ENCODE measurements around the gene MOXD1. TPM values are rescaled to one million over a fixed set of nuclear protein-coding genes. Genes with fewer than 3 reads are reported as not detected.

Gene MOXD1
- total and polyA plus RNA-seq, 7 experiments from 2014 or later: not detected

DNA sequence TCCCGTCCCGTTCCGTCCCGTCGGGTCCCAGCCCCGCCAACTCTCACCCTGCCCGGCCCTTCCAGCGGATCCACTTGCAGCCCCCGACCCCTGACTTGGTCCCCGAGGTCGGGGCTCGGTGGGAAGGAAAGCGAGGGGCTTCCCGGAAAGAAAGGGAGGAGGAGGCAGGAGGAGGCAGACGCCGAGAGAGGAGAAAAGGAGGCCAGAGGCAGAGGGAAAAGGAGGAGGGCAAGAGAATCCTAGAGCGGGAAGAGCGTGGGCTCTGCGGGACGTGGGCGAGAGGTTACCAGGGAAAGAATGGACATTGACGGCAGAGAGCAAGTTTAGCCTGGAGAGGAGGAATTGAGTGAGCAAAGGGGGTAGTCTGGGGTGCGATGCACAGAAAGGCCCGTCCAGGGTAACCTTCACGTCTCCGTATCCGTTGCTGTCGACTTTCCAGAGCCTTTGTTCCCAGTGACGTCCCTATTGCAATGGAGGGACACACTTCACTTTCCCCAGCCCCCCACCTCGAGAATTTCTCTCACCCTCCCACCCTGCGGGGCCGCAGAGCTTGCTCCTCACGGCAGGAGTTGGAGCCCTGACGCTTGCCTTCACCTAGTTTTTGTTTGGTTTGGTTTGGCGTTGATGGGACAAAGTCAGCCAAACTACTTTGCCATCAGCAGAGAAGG lies 477 bp upstream of the MOXD1 start:
- H3K9me3 Mint-ChIP-seq: peaks cover 0 to 6% (median 0%) of the 10 kb centered on the region in 11 donors
- DNase-seq (no peak), ATAC-seq (no peak)
- Histone ChIP-seq H3K27me3 (ENCODE audit: control insufficient read depth in 2 of 2, insufficient read depth in 2 of 2, low read length in 2 of 2) (peaks cover 4% of the 10 kb centered on the region in 2 donors), H3K9me3 (ENCODE audit: control insufficient read depth in 2 of 3, low read length in 3 of 3) (no peaks in the 10 kb centered on the region), H3K36me3 (ENCODE audit: control insufficient read depth in 2 of 3, insufficient read depth in 3 of 3, low read length in 3 of 3) (no peaks in the 10 kb centered on the region), H3K4me1 (ENCODE audit: control insufficient read depth in 2 of 2, insufficient read depth in 2 of 2, low read length in 2 of 2) (no peaks in the 10 kb centered on the region), H3K4me3 (ENCODE audit: low read length) (no peak overlapping the region), H3K27ac (ENCODE audit: low read depth, low read length) (no peak overlapping the region)
- POLR2A ChIA-PET: no interaction called here
- H3K27ac Mint-ChIP-seq: no peak overlapping the region
- H3K4me1 Mint-ChIP-seq: peaks cover 0 to 22% (median 15%) of the 10 kb centered on the region in 7 donors
- H3K27me3 Mint-ChIP-seq: peaks cover 55 to 83% (median 72%) of the 10 kb centered on the region in 5 donors
- H3K36me3 Mint-ChIP-seq: peaks cover 0 to 4% (median 0%) of the 10 kb centered on the region in 5 donors
- intact Hi-C loops (cut with micrococcal nuclease): no loop called here
- peak overlapping the region; percentile 17 to 63 (median 36) for H3K4me3 Mint-ChIP-seq
- CTCF ChIA-PET: no interaction called here

- H3K27me3 Mint-ChIP-seq: peaks cover 63 to 83% (median 70%) of the 10 kb centered on the region in 5 donors
- ChIA-PET CTCF (no interaction called here), POLR2A (no interaction called here)
Measured at GRCh38 chr6:132400555-132400882, 756 bp downstream of the MOXD1 start.

GRCh38 chr6:132399376-132400074 lies 1.8 kb downstream of the MOXD1 start:
- H3K27ac ChIP-seq (ENCODE audit: low read depth, low read length): no peak overlapping the region
- Mint-ChIP-seq H3K36me3 (peaks cover 0 to 4% (median 0%) of the 10 kb centered on the region in 5 donors), H3K27me3 (peaks cover 63 to 82% (median 79%) of the 10 kb centered on the region in 5 donors), H3K4me1 (peaks cover 0 to 22% (median 15%) of the 10 kb centered on the region in 7 donors), H3K27ac (no peak overlapping the region), H3K9me3 (peaks cover 0 to 26% (median 15%) of the 10 kb centered on the region in 11 donors), H3K4me3 (peak overlapping the region in 3 of 10 donors; percentile 21 to 53 (median 35))
- H3K27me3 ChIP-seq (ENCODE audit: control insufficient read depth in 2 of 2, insufficient read depth in 2 of 2, low read length in 2 of 2): peaks cover 4% of the 10 kb centered on the region in 2 donors
- intact Hi-C loops (cut with micrococcal nuclease): no loop called here
- no peaks in the 10 kb centered on the region for H3K36me3 ChIP-seq (ENCODE audit: control insufficient read depth in 2 of 3, insufficient read depth in 3 of 3, low read length in 3 of 3)
- H3K9me3 ChIP-seq (ENCODE audit: control insufficient read depth in 2 of 3, low read length in 3 of 3): peaks cover 0 to 8% (median 0%) of the 10 kb centered on the region in 3 experiments
- POLR2A ChIA-PET: no interaction called here
- H3K4me1 ChIP-seq (ENCODE audit: control insufficient read depth in 2 of 2, insufficient read depth in 2 of 2, low read length in 2 of 2): no peaks in the 10 kb centered on the region
- no peak overlapping the region for H3K4me3 ChIP-seq (ENCODE audit: low read length)
- DNase-seq (no peak), ATAC-seq (no peak)
- CTCF ChIA-PET: no interaction called here

More at GRCh38 chr6:132400555-132400882, 756 bp downstream of the MOXD1 start:
- no peak overlapping the region for H3K27ac ChIP-seq (ENCODE audit: low read depth, low read length)
- Mint-ChIP-seq H3K4me1 (peaks cover 0 to 22% (median 15%) of the 10 kb centered on the region in 7 donors), H3K27ac (no peak overlapping the region), H3K9me3 (peaks cover 0 to 16% (median 5%) of the 10 kb centered on the region in 11 donors), H3K36me3 (peaks cover 0 to 4% (median 0%) of the 10 kb centered on the region in 5 donors), H3K4me3 (peak overlapping the region in 8 of 10 donors; percentile 19 to 70 (median 52))
- no peaks in the 10 kb centered on the region for H3K9me3 ChIP-seq (ENCODE audit: control insufficient read depth in 2 of 3, low read length in 3 of 3)
- peaks cover 4% of the 10 kb centered on the region in 2 donors for H3K27me3 ChIP-seq (ENCODE audit: control insufficient read depth in 2 of 2, insufficient read depth in 2 of 2, low read length in 2 of 2)
- ATAC-seq (no peak), DNase-seq (no peak)
- no peaks in the 10 kb centered on the region for H3K36me3 ChIP-seq (ENCODE audit: control insufficient read depth in 2 of 3, insufficient read depth in 3 of 3, low read length in 3 of 3)
- intact Hi-C loops (cut with micrococcal nuclease): no loop called here
- no peak overlapping the region for H3K4me3 ChIP-seq (ENCODE audit: low read length)
- H3K4me1 ChIP-seq (ENCODE audit: control insufficient read depth in 2 of 2, insufficient read depth in 2 of 2, low read length in 2 of 2): no peaks in the 10 kb centered on the region

DNA sequence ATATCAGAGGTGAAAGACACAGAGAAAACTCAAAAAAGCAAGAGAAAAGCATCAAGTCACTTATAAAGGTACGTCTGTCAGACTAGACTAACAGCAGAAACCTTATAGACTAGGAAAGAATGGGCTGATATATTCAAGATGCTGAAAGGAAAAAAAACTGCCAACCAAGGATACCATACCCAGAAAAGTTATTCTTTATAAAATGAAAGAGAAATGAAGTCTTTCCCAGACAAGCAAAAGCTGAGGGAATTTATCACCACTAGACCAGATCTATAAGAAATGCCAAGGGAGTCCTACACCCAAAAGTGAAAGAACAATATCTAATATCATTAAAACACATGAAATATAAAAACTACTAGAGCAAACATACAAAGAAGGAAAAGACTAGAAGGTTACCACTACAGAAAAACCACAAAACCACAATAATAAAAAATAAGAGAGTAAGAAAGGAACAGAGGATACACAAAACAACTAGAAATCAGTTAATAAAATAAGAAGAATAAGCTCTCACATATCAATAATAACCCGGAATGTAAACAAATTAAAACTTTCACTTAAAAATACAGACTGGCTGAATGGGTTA lies 6.2 kb downstream of the MOXD1 start:
- POLR2A ChIA-PET: no interaction called here
- Histone ChIP-seq H3K27ac (ENCODE audit: low read depth, low read length) (no peak overlapping the region), H3K27me3 (ENCODE audit: control insufficient read depth in 2 of 2, insufficient read depth in 2 of 2, low read length in 2 of 2) (no peaks in the 10 kb centered on the region), H3K9me3 (ENCODE audit: control insufficient read depth in 2 of 3, low read length in 3 of 3) (peaks cover 0 to 8% (median 0%) of the 10 kb centered on the region in 3 experiments), H3K4me3 (ENCODE audit: low read length) (no peak overlapping the region), H3K4me1 (ENCODE audit: control insufficient read depth in 2 of 2, insufficient read depth in 2 of 2, low read length in 2 of 2) (no peaks in the 10 kb centered on the region), H3K36me3 (ENCODE audit: control insufficient read depth in 2 of 3, insufficient read depth in 3 of 3, low read length in 3 of 3) (no peaks in the 10 kb centered on the region)
- no peak for DNase-seq
- no peak overlapping the region for H3K27ac Mint-ChIP-seq
- peaks cover 34 to 64% (median 51%) of the 10 kb centered on the region in 5 donors for H3K27me3 Mint-ChIP-seq
- intact Hi-C loops (cut with micrococcal nuclease): no loop called here
- peaks cover 0 to 5% (median 3%) of the 10 kb centered on the region in 5 donors for H3K36me3 Mint-ChIP-seq
- peaks cover 0 to 4% (median 1%) of the 10 kb centered on the region in 7 donors for H3K4me1 Mint-ChIP-seq
- CTCF ChIA-PET: no interaction called here
- ATAC-seq: no peak
- H3K9me3 Mint-ChIP-seq: peaks cover 4 to 49% (median 19%) of the 10 kb centered on the region in 11 donors
- H3K4me3 Mint-ChIP-seq: no peak overlapping the region

GRCh38 chr6:132392792-132393191 lies 8.5 kb downstream of the MOXD1 start:
- ChIA-PET CTCF (no interaction called here), POLR2A (no interaction called here)
- Histone ChIP-seq H3K36me3 (ENCODE audit: control insufficient read depth in 2 of 3, insufficient read depth in 3 of 3, low read length in 3 of 3) (no peaks in the 10 kb centered on the region), H3K4me1 (ENCODE audit: control insufficient read depth in 2 of 2, insufficient read depth in 2 of 2, low read length in 2 of 2) (no peaks in the 10 kb centered on the region), H3K9me3 (ENCODE audit: control insufficient read depth in 2 of 3, low read length in 3 of 3) (peaks cover 0 to 8% (median 0%) of the 10 kb centered on the region in 3 experiments), H3K27ac (ENCODE audit: low read depth, low read length) (no peak overlapping the region), H3K27me3 (ENCODE audit: control insufficient read depth in 2 of 2, insufficient read depth in 2 of 2, low read length in 2 of 2) (no peaks in the 10 kb centered on the region), H3K4me3 (ENCODE audit: low read length) (no peak overlapping the region)
- no peak for DNase-seq
- Mint-ChIP-seq H3K4me1 (no peaks in the 10 kb centered on the region), H3K27ac (no peak overlapping the region), H3K9me3 (peaks cover 4 to 49% (median 19%) of the 10 kb centered on the region in 11 donors), H3K36me3 (peaks cover 0 to 5% (median 3%) of the 10 kb centered on the region in 5 donors), H3K27me3 (peaks cover 16 to 52% (median 39%) of the 10 kb centered on the region in 5 donors), H3K4me3 (no peak overlapping the region)
- ATAC-seq: no peak
- intact Hi-C loops (cut with micrococcal nuclease): loop anchor here in 1 of 2 donors (2.0 to 5.0 kb wide), 2 partner anchors 92 to 105 kb away; no protein-coding TSS in a partner anchor

GRCh38 chr6:132392270-132392646 lies 9.0 kb downstream of the MOXD1 start:
- Mint-ChIP-seq H3K27me3 (peaks cover 11 to 48% (median 33%) of the 10 kb centered on the region in 5 donors), H3K4me1 (no peaks in the 10 kb centered on the region), H3K4me3 (no peak overlapping the region), H3K27ac (no peak overlapping the region), H3K36me3 (peaks cover 0 to 5% (median 3%) of the 10 kb centered on the region in 5 donors), H3K9me3 (peaks cover 4 to 48% (median 16%) of the 10 kb centered on the region in 11 donors)
- Histone ChIP-seq H3K4me3 (ENCODE audit: low read length) (no peak overlapping the region), H3K4me1 (ENCODE audit: control insufficient read depth in 2 of 2, insufficient read depth in 2 of 2, low read length in 2 of 2) (no peaks in the 10 kb centered on the region), H3K27me3 (ENCODE audit: control insufficient read depth in 2 of 2, insufficient read depth in 2 of 2, low read length in 2 of 2) (no peaks in the 10 kb centered on the region), H3K9me3 (ENCODE audit: control insufficient read depth in 2 of 3, low read length in 3 of 3) (peaks cover 0 to 8% (median 0%) of the 10 kb centered on the region in 3 experiments), H3K36me3 (ENCODE audit: control insufficient read depth in 2 of 3, insufficient read depth in 3 of 3, low read length in 3 of 3) (no peaks in the 10 kb centered on the region), H3K27ac (ENCODE audit: low read depth, low read length) (no peak overlapping the region)
- DNase-seq (no peak), ATAC-seq (no peak)
- ChIA-PET POLR2A (no interaction called here), CTCF (no interaction called here)
- intact Hi-C loops (cut with micrococcal nuclease): loop anchor here in 1 of 2 donors (2.0 to 5.0 kb wide), 2 partner anchors 91 to 105 kb away; no protein-coding TSS in a partner anchor

All from naive thymus-derived CD4-positive, alpha-beta T cell (primary cell).